Smooth muscle cell (in vitro differentiated cells): ENCODE results near the gene LRFN2. TPM values are rescaled to one million over a fixed set of nuclear protein-coding genes. Genes with fewer than 3 reads are reported as not detected.

Experiments
- DNase-seq: peaks from one replicate; lab custom pipeline; 2025; ENCODE audit not compliant: unreplicated experiment; lab: John Stamatoyannopoulos, UW
- H2AFZ ChIP-seq: fragments of 200-600 bp; sonication (generic); 2 replicates; pipeline ENCODE4 v1.6.0; 2016; ENCODE audit warnings: antibody characterized with exemption, low read depth, mild to moderate bottlenecking
- H3F3A ChIP-seq: fragments of 200-600 bp; sonication (generic); 2 replicates; pipeline ENCODE4 v1.6.0; 2017; ENCODE audit warnings: antibody characterized with exemption, low read depth
- H3K27ac ChIP-seq: fragments of 200-600 bp; sonication (generic); 2 replicates; pipeline ENCODE4 v1.5.1; 2016; ENCODE audit warnings: low read depth, mild to moderate bottlenecking
- H3K27me3 ChIP-seq: fragments of 200-600 bp; sonication (generic); 2 replicates; pipeline ENCODE4 v1.6.1; 2016; ENCODE audit warnings: low read depth, mild to moderate bottlenecking
- H3K36me3 ChIP-seq: fragments of 200-600 bp; sonication (generic); 2 replicates; pipeline ENCODE4 v1.5.1; 2016; ENCODE audit warnings: low read depth
- H3K4me1 ChIP-seq: fragments of 200-600 bp; sonication (generic); 2 replicates; pipeline ENCODE4 v1.5.1; 2016; ENCODE audit warnings: low read depth
- H3K4me2 ChIP-seq: fragments of 200-600 bp; sonication (generic); 2 replicates; pipeline ENCODE4 v1.6.0; 2016; ENCODE audit warnings: mild to moderate bottlenecking
- H3K4me3 ChIP-seq: fragments of 200-600 bp; sonication (generic); 2 replicates; pipeline ENCODE4 v1.5.1; 2016; ENCODE audit warnings: mild to moderate bottlenecking
- H3K79me2 ChIP-seq: fragments of 200-600 bp; sonication (generic); 2 replicates; pipeline ENCODE4 v1.6.0; 2016; ENCODE audit warnings: low read depth, mild to moderate bottlenecking
- H3K9ac ChIP-seq: fragments of 200-600 bp; sonication (generic); 2 replicates; pipeline ENCODE4 v1.6.0; 2016; ENCODE audit warnings: low read depth
- H3K9me3 ChIP-seq: fragments of 200-600 bp; sonication (generic); replicated peaks from 2 replicates; pipeline ENCODE4 v1.5.1; 2016; ENCODE audit warnings: low read depth
- H4K20me1 ChIP-seq: fragments of 200-600 bp; sonication (generic); 2 replicates; pipeline ENCODE4 v1.6.0; 2016; ENCODE audit warnings: low read depth
- WGBS: methylation state at CpG from one replicate; pipeline ENCODE4 v1.1.7; 2016; ENCODE audit warnings: low lambda C conversion rate; 5-methylcytosine and 5-hydroxymethylcytosine counted together
- polyA plus RNA-seq: library from polyadenylated mRNA; unstranded; fragments of >200 nt; fragmentation: Nextera tagmentation; extraction: Ambion mirVana; gene quantifications from 2 replicates; pipeline ENCODE4 v1.2.1, GENCODE V29; 2016
- total RNA-seq: library from RNA; depleted of rRNA; stranded (reverse); fragments of >200 nt; gene quantifications from 2 replicates; pipeline ENCODE4 v1.2.3, GENCODE V29; 2014
- TF ChIP-seq, protein P1 (sequence below): fragments of 200-600 bp; sonication (generic); IDR thresholded peaks from 2 replicates; pipeline ENCODE4 v1.5.1; 2017; ENCODE audit warnings: borderline replicate concordance, mild to moderate bottlenecking, antibody characterized with exemption; ENCODE audit not compliant: insufficient read depth, poor library complexity, severe bottlenecking

LRFN2 gene
- total and polyA plus RNA-seq, 2 experiments from 2014 or later: 0.04 to 0.57 TPM

DNA sequence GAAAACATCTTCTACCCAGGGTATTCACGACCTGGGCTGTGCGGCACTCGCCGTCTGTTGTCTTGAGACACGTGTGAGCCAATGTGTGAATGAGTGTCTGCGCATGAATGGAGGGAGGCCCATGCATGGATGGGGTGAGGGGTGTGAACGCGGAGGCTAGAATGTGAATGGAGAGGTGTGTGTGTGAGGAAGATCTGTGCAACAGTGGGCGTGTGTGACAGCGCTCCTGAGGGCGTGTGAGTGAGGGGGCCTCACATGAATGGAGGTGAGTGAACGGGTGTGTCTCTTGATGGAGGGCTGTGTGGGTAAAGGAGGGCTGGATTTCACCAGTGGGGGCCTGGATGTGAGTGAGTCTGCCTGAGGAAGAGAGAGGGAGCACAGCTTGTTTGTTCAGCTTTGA is 146.0 kb downstream of the LRFN2 start:
- WGBS: 95% methylated on average over 12 of the region's 12 CpGs

DNA sequence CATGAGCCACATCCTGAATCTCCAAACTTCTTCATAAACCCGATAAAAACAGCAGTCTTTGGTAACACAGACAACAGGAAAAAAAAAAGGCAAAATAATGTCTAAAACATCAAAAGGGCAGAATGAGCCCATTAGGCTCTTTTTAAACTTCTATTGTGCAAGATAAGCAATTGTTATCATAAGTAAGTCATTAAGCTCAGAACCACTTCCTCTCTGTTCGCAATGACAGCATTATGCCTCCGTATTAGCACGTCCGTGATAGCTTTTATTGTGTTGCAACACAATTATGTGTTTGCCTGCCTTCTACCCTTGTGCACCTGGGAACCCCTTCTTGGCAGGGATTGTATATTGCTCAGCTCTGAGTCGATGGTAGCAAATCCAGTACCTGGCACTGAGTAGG is 147.1 kb downstream of the LRFN2 start:
- Histone ChIP-seq H3K9me3 (no peaks in the 10 kb centered on the region), H3K4me3 (no peak overlapping the region), H3K27me3 (no peaks in the 10 kb centered on the region), H4K20me1 (no peaks in the 10 kb centered on the region), H3K4me1 (no peaks in the 10 kb centered on the region), H3K36me3 (no peaks in the 10 kb centered on the region), H3K4me2 (no peak overlapping the region), H2AFZ (no peak overlapping the region), H3K9ac (no peak overlapping the region), H3F3A (no peaks in the 10 kb centered on the region), H3K79me2 (no peaks in the 10 kb centered on the region), H3K27ac (no peak overlapping the region)
- TF ChIP-seq, protein P1, sequence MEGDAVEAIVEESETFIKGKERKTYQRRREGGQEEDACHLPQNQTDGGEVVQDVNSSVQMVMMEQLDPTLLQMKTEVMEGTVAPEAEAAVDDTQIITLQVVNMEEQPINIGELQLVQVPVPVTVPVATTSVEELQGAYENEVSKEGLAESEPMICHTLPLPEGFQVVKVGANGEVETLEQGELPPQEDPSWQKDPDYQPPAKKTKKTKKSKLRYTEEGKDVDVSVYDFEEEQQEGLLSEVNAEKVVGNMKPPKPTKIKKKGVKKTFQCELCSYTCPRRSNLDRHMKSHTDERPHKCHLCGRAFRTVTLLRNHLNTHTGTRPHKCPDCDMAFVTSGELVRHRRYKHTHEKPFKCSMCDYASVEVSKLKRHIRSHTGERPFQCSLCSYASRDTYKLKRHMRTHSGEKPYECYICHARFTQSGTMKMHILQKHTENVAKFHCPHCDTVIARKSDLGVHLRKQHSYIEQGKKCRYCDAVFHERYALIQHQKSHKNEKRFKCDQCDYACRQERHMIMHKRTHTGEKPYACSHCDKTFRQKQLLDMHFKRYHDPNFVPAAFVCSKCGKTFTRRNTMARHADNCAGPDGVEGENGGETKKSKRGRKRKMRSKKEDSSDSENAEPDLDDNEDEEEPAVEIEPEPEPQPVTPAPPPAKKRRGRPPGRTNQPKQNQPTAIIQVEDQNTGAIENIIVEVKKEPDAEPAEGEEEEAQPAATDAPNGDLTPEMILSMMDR: no peak
- no peak for DNase-seq
- 51% methylated on average over 6 of the region's 6 CpGs for WGBS

More for the DNA sequence above, 146.0 kb downstream of the LRFN2 start:
- no peak overlapping the region for H3K4me2 ChIP-seq
- no peak overlapping the region for H2AFZ ChIP-seq
- H3K27me3 ChIP-seq: no peaks in the 10 kb centered on the region
- no peak overlapping the region for H3K27ac ChIP-seq
- DNase-seq: no peak
- H3K9me3 ChIP-seq: no peaks in the 10 kb centered on the region
- no peaks in the 10 kb centered on the region for H3F3A ChIP-seq
- H3K9ac ChIP-seq: no peak overlapping the region
- TF ChIP-seq, protein P1: no peak
- H4K20me1 ChIP-seq: no peaks in the 10 kb centered on the region
- no peaks in the 10 kb centered on the region for H3K79me2 ChIP-seq
- H3K36me3 ChIP-seq: no peaks in the 10 kb centered on the region
- H3K4me1 ChIP-seq: no peaks in the 10 kb centered on the region
- no peak overlapping the region for H3K4me3 ChIP-seq

DNA sequence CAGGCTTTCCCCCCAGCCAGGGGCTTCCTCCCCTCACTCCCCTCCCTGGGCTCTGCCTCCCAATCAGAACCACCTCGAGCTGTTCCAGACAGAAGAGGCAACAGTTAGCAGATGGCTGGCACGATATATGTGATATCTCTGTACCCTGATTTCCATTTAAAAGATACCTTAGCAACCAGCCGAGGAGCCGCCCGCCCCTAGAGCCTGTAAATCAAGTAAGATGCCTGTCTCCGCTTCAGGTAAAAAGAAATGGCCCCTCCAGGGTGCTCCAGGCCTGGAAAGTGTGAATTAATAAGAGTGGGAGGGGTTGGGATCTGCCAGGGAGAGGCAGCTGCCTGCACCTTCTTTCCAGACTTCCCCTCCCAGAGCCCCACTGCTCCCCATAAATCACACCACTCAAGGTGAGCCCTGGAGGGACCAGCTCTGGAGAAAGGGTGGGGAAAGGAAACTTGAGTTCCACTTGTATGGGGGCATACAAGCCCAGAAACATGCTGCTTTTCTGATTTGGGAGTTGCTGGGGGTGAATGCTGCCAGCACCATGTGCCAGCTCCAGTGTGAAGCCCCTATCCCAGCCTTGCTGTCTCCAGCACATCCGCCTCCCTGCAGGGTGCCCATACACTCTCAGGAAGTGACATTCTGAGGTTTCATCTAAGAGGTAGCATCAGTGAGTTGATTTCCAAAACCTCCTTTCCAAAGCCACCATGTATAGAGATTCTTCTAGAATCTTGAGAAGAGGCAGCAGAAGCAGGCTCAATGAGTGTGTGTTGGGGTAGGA is 148.0 kb downstream of the LRFN2 start:
- Histone ChIP-seq H3K4me3 (no peak overlapping the region), H3K9ac (no peak overlapping the region), H4K20me1 (no peaks in the 10 kb centered on the region), H3K27me3 (no peaks in the 10 kb centered on the region), H3K36me3 (no peaks in the 10 kb centered on the region), H3K4me1 (no peaks in the 10 kb centered on the region), H2AFZ (no peak overlapping the region), H3K9me3 (no peaks in the 10 kb centered on the region), H3F3A (no peaks in the 10 kb centered on the region), H3K79me2 (no peaks in the 10 kb centered on the region), H3K4me2 (no peak overlapping the region), H3K27ac (no peak overlapping the region)
- 89% methylated on average over 7 of the region's 7 CpGs for WGBS
- TF ChIP-seq, protein P1: no peak
- no peak for DNase-seq
